ENCODE data around the gene CMTM8.

CMTM8 gene

GRCh38 chr3:32322311-32322710 lies 83.8 kb downstream of the CMTM8 start:
- no peak overlapping the region for H2BK5ac ChIP-seq (ENCODE audit: low read depth, low read length, poor library complexity, severe bottlenecking)
- H3K27ac ChIP-seq (ENCODE audit: low read length, poor library complexity, severe bottlenecking): no peak overlapping the region
- H4K91ac ChIP-seq (ENCODE audit: low read length): no peak overlapping the region
- H3K36me3 ChIP-seq (ENCODE audit: control insufficient read depth in 1 of 2, insufficient read depth in 2 of 2, low read depth in 1 of 2, low read length in 2 of 2): no peaks in the 10 kb centered on the region
- no peaks in the 10 kb centered on the region for H3K27me3 ChIP-seq (ENCODE audit: control insufficient read depth in 1 of 2, insufficient read depth in 1 of 2, low read length in 2 of 2)
- peaks cover 8% of the 10 kb centered on the region for H3K4me1 ChIP-seq (ENCODE audit: control insufficient read depth, insufficient read depth, low read depth, low read length)
- H3K9me3 ChIP-seq (ENCODE audit: control insufficient read depth, low read length): no peaks in the 10 kb centered on the region
- no peak overlapping the region for H3K18ac ChIP-seq (ENCODE audit: low read depth in 1 of 2, low read length in 2 of 2)
- 59% methylated on average over 1 of the region's 1 CpG for WGBS
- H2BK120ac ChIP-seq (ENCODE audit: low read depth, low read length): no peak overlapping the region
- H2BK12ac ChIP-seq (ENCODE audit: low read length in 2 of 2): no peak overlapping the region
- H3K4me2 ChIP-seq (ENCODE audit: low read length, poor library complexity, severe bottlenecking): no peak overlapping the region
- no peak overlapping the region for H2AFZ ChIP-seq (ENCODE audit: low read depth, low read length)
- no peak overlapping the region for H3K9ac ChIP-seq (ENCODE audit: low read length)
- no peak overlapping the region for H2AK5ac ChIP-seq (ENCODE audit: low read length, severe bottlenecking)
- peaks cover 8% of the 10 kb centered on the region for H3K79me1 ChIP-seq (replicated peaks; ENCODE audit: low read length, poor library complexity, severe bottlenecking)
- DNase-seq: no peak
- H3K23ac ChIP-seq (ENCODE audit: low read length in 2 of 2): no peak overlapping the region
- no peak overlapping the region for H3K14ac ChIP-seq (ENCODE audit: low read length in 2 of 2)
- no peak overlapping the region for H2BK15ac ChIP-seq (ENCODE audit: low read depth, poor library complexity, severe bottlenecking)
- no peak overlapping the region for H3K4me3 ChIP-seq (ENCODE audit: insufficient read depth in 1 of 2, low read depth in 1 of 2, low read length in 2 of 2)
- H4K8ac ChIP-seq (ENCODE audit: low read length): no peak overlapping the region
- no peak overlapping the region for H3K4ac ChIP-seq (ENCODE audit: low read depth in 1 of 2, low read length in 2 of 2)

- Histone ChIP-seq H3K9me3 (ENCODE audit: control insufficient read depth, low read length) (no peaks in the 10 kb centered on the region), H3K23ac (ENCODE audit: low read length in 2 of 2) (no peak overlapping the region), H4K8ac (ENCODE audit: low read length) (no peak overlapping the region), H2BK15ac (ENCODE audit: low read depth, poor library complexity, severe bottlenecking) (no peak overlapping the region), H3K27ac (ENCODE audit: low read length, poor library complexity, severe bottlenecking) (no peak overlapping the region), H2AFZ (ENCODE audit: low read depth, low read length) (no peak overlapping the region), H4K91ac (ENCODE audit: low read length) (no peak overlapping the region), H2AK5ac (ENCODE audit: low read length, severe bottlenecking) (no peak overlapping the region), H2BK120ac (ENCODE audit: low read depth, low read length) (no peak overlapping the region), H3K18ac (ENCODE audit: low read depth in 1 of 2, low read length in 2 of 2) (no peak overlapping the region), H3K79me1 (replicated peaks; ENCODE audit: low read length, poor library complexity, severe bottlenecking) (peaks cover 8% of the 10 kb centered on the region), H3K4ac (ENCODE audit: low read depth in 1 of 2, low read length in 2 of 2) (no peak overlapping the region), H3K27me3 (ENCODE audit: control insufficient read depth in 1 of 2, insufficient read depth in 1 of 2, low read length in 2 of 2) (no peaks in the 10 kb centered on the region), H2BK5ac (ENCODE audit: low read depth, low read length, poor library complexity, severe bottlenecking) (no peak overlapping the region), H2BK12ac (ENCODE audit: low read length in 2 of 2) (no peak overlapping the region), H3K36me3 (ENCODE audit: control insufficient read depth in 1 of 2, insufficient read depth in 2 of 2, low read depth in 1 of 2, low read length in 2 of 2) (no peaks in the 10 kb centered on the region), H3K14ac (ENCODE audit: low read length in 2 of 2) (no peak overlapping the region), H3K4me2 (ENCODE audit: low read length, poor library complexity, severe bottlenecking) (no peak overlapping the region), H3K4me3 (ENCODE audit: insufficient read depth in 1 of 2, low read depth in 1 of 2, low read length in 2 of 2) (no peak overlapping the region), H3K9ac (ENCODE audit: low read length) (no peak overlapping the region), H3K4me1 (ENCODE audit: control insufficient read depth, insufficient read depth, low read depth, low read length) (peaks cover 8% of the 10 kb centered on the region)
- WGBS: 76% methylated on average over 4 of the region's 4 CpGs
- no peak for DNase-seq
These were observed 85.1 kb downstream of the CMTM8 start for GRCh38 chr3:32323604-32324003.

DNA sequence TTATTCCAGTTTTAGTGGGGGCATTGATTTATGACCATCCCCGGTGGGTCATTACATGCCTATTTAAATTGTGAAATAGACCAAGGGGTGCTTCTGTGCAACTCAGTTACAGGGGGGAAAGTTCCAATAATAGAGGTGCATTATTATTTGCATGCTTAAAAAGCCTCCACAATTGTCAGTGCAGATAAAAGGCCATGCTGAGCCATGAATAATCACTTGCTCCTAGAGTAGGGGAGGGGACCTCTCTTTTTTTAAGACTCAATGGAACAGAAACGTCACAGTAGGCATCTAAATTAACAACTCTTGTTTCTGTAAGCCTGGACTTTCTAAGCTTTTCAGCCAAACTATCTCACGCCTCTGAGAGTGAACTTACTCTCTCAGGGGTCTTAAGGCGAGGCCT lies 86.7 kb downstream of the CMTM8 start:
- no peaks in the 10 kb centered on the region for H3K9me3 ChIP-seq (ENCODE audit: control insufficient read depth, low read length)
- no peak overlapping the region for H3K4me2 ChIP-seq (ENCODE audit: low read length, poor library complexity, severe bottlenecking)
- no peaks in the 10 kb centered on the region for H3K27me3 ChIP-seq (ENCODE audit: control insufficient read depth in 1 of 2, insufficient read depth in 1 of 2, low read length in 2 of 2)
- H2BK15ac ChIP-seq (ENCODE audit: low read depth, poor library complexity, severe bottlenecking): no peak overlapping the region
- H3K4me3 ChIP-seq (ENCODE audit: insufficient read depth in 1 of 2, low read depth in 1 of 2, low read length in 2 of 2): no peak overlapping the region
- no peak overlapping the region for H2AK5ac ChIP-seq (ENCODE audit: low read length, severe bottlenecking)
- H4K91ac ChIP-seq (ENCODE audit: low read length): no peak overlapping the region
- H3K27ac ChIP-seq (ENCODE audit: low read length, poor library complexity, severe bottlenecking): no peak overlapping the region
- no peak overlapping the region for H3K23ac ChIP-seq (ENCODE audit: low read length in 2 of 2)
- H2BK12ac ChIP-seq (ENCODE audit: low read length in 2 of 2): no peak overlapping the region
- H2AFZ ChIP-seq (ENCODE audit: low read depth, low read length): no peak overlapping the region
- no peak overlapping the region for H2BK5ac ChIP-seq (ENCODE audit: low read depth, low read length, poor library complexity, severe bottlenecking)
- H3K79me1 ChIP-seq (replicated peaks; ENCODE audit: low read length, poor library complexity, severe bottlenecking): peaks cover 7% of the 10 kb centered on the region
- H2BK120ac ChIP-seq (ENCODE audit: low read depth, low read length): no peak overlapping the region
- no peak overlapping the region for H3K18ac ChIP-seq (ENCODE audit: low read depth in 1 of 2, low read length in 2 of 2)
- H3K4me1 ChIP-seq (ENCODE audit: control insufficient read depth, insufficient read depth, low read depth, low read length): peaks cover 8% of the 10 kb centered on the region
- WGBS: 72% methylated on average over 3 of the region's 4 CpGs
- no peak overlapping the region for H3K4ac ChIP-seq (ENCODE audit: low read depth in 1 of 2, low read length in 2 of 2)
- no peak for DNase-seq
- no peak overlapping the region for H3K9ac ChIP-seq (ENCODE audit: low read length)
- no peak overlapping the region for H3K14ac ChIP-seq (ENCODE audit: low read length in 2 of 2)
- no peaks in the 10 kb centered on the region for H3K36me3 ChIP-seq (ENCODE audit: control insufficient read depth in 1 of 2, insufficient read depth in 2 of 2, low read depth in 1 of 2, low read length in 2 of 2)
- no peak overlapping the region for H4K8ac ChIP-seq (ENCODE audit: low read length)

- no peak overlapping the region for H3K4me2 ChIP-seq (ENCODE audit: low read length, poor library complexity, severe bottlenecking)
- over 99% methylated on average over 3 of the region's 3 CpGs for WGBS
- H4K8ac ChIP-seq (ENCODE audit: low read length): no peak overlapping the region
- no peak overlapping the region for H3K18ac ChIP-seq (ENCODE audit: low read depth in 1 of 2, low read length in 2 of 2)
- no peak overlapping the region for H2BK120ac ChIP-seq (ENCODE audit: low read depth, low read length)
- H3K79me1 ChIP-seq (replicated peaks; ENCODE audit: low read length, poor library complexity, severe bottlenecking): peaks cover 7% of the 10 kb centered on the region
- H2BK12ac ChIP-seq (ENCODE audit: low read length in 2 of 2): no peak overlapping the region
- H2BK15ac ChIP-seq (ENCODE audit: low read depth, poor library complexity, severe bottlenecking): no peak overlapping the region
- H3K4ac ChIP-seq (ENCODE audit: low read depth in 1 of 2, low read length in 2 of 2): no peak overlapping the region
- no peaks in the 10 kb centered on the region for H3K36me3 ChIP-seq (ENCODE audit: control insufficient read depth in 1 of 2, insufficient read depth in 2 of 2, low read depth in 1 of 2, low read length in 2 of 2)
- no peak for DNase-seq
- no peaks in the 10 kb centered on the region for H3K27me3 ChIP-seq (ENCODE audit: control insufficient read depth in 1 of 2, insufficient read depth in 1 of 2, low read length in 2 of 2)
- no peak overlapping the region for H2AFZ ChIP-seq (ENCODE audit: low read depth, low read length)
- H3K9ac ChIP-seq (ENCODE audit: low read length): no peak overlapping the region
- peaks cover 8% of the 10 kb centered on the region for H3K4me1 ChIP-seq (ENCODE audit: control insufficient read depth, insufficient read depth, low read depth, low read length)
- H3K23ac ChIP-seq (ENCODE audit: low read length in 2 of 2): no peak overlapping the region
- no peak overlapping the region for H3K4me3 ChIP-seq (ENCODE audit: insufficient read depth in 1 of 2, low read depth in 1 of 2, low read length in 2 of 2)
- H3K27ac ChIP-seq (ENCODE audit: low read length, poor library complexity, severe bottlenecking): no peak overlapping the region
- no peak overlapping the region for H3K14ac ChIP-seq (ENCODE audit: low read length in 2 of 2)
- no peak overlapping the region for H4K91ac ChIP-seq (ENCODE audit: low read length)
- H2AK5ac ChIP-seq (ENCODE audit: low read length, severe bottlenecking): no peak overlapping the region
- H3K9me3 ChIP-seq (ENCODE audit: control insufficient read depth, low read length): no peaks in the 10 kb centered on the region
- H2BK5ac ChIP-seq (ENCODE audit: low read depth, low read length, poor library complexity, severe bottlenecking): no peak overlapping the region
These were observed 87.4 kb downstream of the CMTM8 start for GRCh38 chr3:32325927-32326326.
